B cell (primary cell): ENCODE measurements around the gene TRH.

Experiments
- EZH2 ChIP-seq: IDR thresholded peaks from 2 replicates; pipeline ENCODE4 v1.6.1; 2012; ENCODE audit warnings: borderline replicate concordance, low read depth, mild to moderate bottlenecking, moderate library complexity, low read length; ENCODE audit not compliant: insufficient read depth, poor library complexity, severe bottlenecking
- TF ChIP-seq, protein P1 (sequence below): fragments of 200-600 bp; IDR thresholded peaks from one replicate; pipeline ENCODE4 v1.8.0; 2022; ENCODE audit warnings: antibody characterized with exemption, mild to moderate bottlenecking

DNA sequence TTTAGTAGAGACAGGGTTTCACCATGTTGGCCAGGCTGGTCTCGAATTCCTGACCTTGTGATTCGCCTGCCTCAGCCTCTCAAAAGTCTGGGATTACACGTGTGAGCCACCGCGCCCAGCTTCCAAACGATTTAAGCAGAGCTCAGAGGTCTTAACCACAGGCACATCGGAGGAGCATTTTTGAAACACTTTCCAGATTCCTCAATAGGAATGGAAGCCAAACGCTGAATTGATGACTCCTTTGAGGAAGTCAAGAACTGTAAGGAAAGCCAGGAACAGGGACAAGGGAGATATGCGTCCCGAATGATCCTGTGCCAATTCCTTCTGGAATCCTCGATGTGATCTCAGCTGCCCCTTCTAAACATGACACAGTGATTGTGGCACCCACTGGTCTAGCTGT, 40.0 kb downstream of the TRH start:
- TF ChIP-seq, protein P1, sequence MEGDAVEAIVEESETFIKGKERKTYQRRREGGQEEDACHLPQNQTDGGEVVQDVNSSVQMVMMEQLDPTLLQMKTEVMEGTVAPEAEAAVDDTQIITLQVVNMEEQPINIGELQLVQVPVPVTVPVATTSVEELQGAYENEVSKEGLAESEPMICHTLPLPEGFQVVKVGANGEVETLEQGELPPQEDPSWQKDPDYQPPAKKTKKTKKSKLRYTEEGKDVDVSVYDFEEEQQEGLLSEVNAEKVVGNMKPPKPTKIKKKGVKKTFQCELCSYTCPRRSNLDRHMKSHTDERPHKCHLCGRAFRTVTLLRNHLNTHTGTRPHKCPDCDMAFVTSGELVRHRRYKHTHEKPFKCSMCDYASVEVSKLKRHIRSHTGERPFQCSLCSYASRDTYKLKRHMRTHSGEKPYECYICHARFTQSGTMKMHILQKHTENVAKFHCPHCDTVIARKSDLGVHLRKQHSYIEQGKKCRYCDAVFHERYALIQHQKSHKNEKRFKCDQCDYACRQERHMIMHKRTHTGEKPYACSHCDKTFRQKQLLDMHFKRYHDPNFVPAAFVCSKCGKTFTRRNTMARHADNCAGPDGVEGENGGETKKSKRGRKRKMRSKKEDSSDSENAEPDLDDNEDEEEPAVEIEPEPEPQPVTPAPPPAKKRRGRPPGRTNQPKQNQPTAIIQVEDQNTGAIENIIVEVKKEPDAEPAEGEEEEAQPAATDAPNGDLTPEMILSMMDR: no peak
- TF ChIP-seq EZH2: no peak
